HepG2 (cell line): ENCODE data around the gene BTBD19. TPM values are rescaled to one million over a fixed set of nuclear protein-coding genes. Genes with fewer than 3 reads are reported as not detected.

Experiments
- ARNTL ChIP-seq: sonication (generic); formaldehyde crosslinking; IDR thresholded peaks from 2 replicates; pipeline ENCODE4 v1.4.0; 2020; ENCODE audit warnings: mild to moderate bottlenecking, missing genetic modification reagents
- CBFB ChIP-seq: sonication (generic); formaldehyde crosslinking; IDR thresholded peaks from 2 replicates; pipeline ENCODE4 v1.4.0; 2020; ENCODE audit warnings: missing genetic modification reagents
- CBX2 ChIP-seq, 2 experiments: fragments of 200-600 bp in 1 of 2; sonication (generic); formaldehyde crosslinking in 1 of 2; IDR thresholded peaks; 2 replicates each; pipeline versions ENCODE4 v1.7.0 to v1.8.1; 2018 to 2022; ENCODE audit warnings: low read depth in 2 of 2, low read length in 1 of 2, mild to moderate bottlenecking in 1 of 2, missing genetic modification reagents in 1 of 2
- CC2D1A ChIP-seq: sonication (generic); formaldehyde crosslinking; IDR thresholded peaks from 2 replicates; pipeline ENCODE4 v1.8.1; 2023; ENCODE audit warnings: mild to moderate bottlenecking, missing genetic modification reagents
- MAFK ChIP-seq, 2 experiments: IDR thresholded peaks in 1 of 2; conservative IDR thresholded peaks in 1 of 2; 2 replicates each; pipeline ENCODE4 v1.6.1; 2011; ENCODE audit warnings: improper control_type of control experiment in 2 of 2, low read length in 2 of 2
- ONECUT2 ChIP-seq: sonication (generic); formaldehyde crosslinking; IDR thresholded peaks from 2 replicates; pipeline ENCODE4 v1.4.0; 2020; ENCODE audit warnings: missing genetic modification reagents
- ZFP37 ChIP-seq: sonication (generic); formaldehyde crosslinking; IDR thresholded peaks from 2 replicates; pipeline ENCODE4 v1.4.0; 2020; ENCODE audit warnings: missing genetic modification reagents, borderline replicate concordance
- ZFP41 ChIP-seq: sonication (generic); formaldehyde crosslinking; IDR thresholded peaks from 2 replicates; pipeline ENCODE4 v1.4.0; 2020; ENCODE audit warnings: mild to moderate bottlenecking, missing genetic modification reagents, borderline replicate concordance
- ZNF251 ChIP-seq: sonication (generic); formaldehyde crosslinking; IDR thresholded peaks from 2 replicates; pipeline ENCODE4 v1.9.0; 2021; ENCODE audit warnings: mild to moderate bottlenecking, missing genetic modification reagents
- ZNF3 ChIP-seq: IDR thresholded peaks from 2 replicates; pipeline ENCODE4 v1.7.0; 2017; ENCODE audit warnings: inconsistent platforms
- ZNF552 ChIP-seq: sonication (generic); formaldehyde crosslinking; IDR thresholded peaks from 2 replicates; pipeline ENCODE4 v1.9.0; 2022; ENCODE audit warnings: missing genetic modification reagents, mild to moderate bottlenecking, borderline replicate concordance
- ZNF570 ChIP-seq: sonication (generic); formaldehyde crosslinking; IDR thresholded peaks from 2 replicates; pipeline ENCODE4 v1.4.0; 2020; ENCODE audit warnings: mild to moderate bottlenecking, missing genetic modification reagents, borderline replicate concordance
- ZNF576 ChIP-seq: sonication (generic); formaldehyde crosslinking; IDR thresholded peaks from 2 replicates; pipeline ENCODE4 v1.4.0; 2020; ENCODE audit warnings: mild to moderate bottlenecking, missing genetic modification reagents
- ZNF607 ChIP-seq: sonication (generic); formaldehyde crosslinking; IDR thresholded peaks from 2 replicates; pipeline ENCODE4 v1.5.1; 2020; ENCODE audit warnings: missing genetic modification reagents, mild to moderate bottlenecking, borderline replicate concordance
- ZNF703 ChIP-seq: sonication (generic); formaldehyde crosslinking; IDR thresholded peaks from 2 replicates; pipeline ENCODE4 v1.5.1; 2020; ENCODE audit warnings: missing genetic modification reagents, mild to moderate bottlenecking, moderate library complexity, borderline replicate concordance
- polyA plus RNA-seq, 8 experiments: library from polyadenylated mRNA; depleted of rRNA in 3 of 8; stranded (reverse) in 7 of 8; unstranded in 1 of 8; fragments of >200 nt; fragmentation: Illumina TruSeq in 4 of 8; extraction: Trizol in 4 of 8; gene quantifications; 2 replicates each; pipeline versions ENCODE4 v1.2.1 to v1.2.3, GENCODE V29; 2011 to 2016; ENCODE audit warnings: low read depth in 4 of 8, missing spikeins in 1 of 8, mixed read lengths in 1 of 8; ENCODE audit not compliant: insufficient read depth in 1 of 8
- total RNA-seq, 5 experiments: library from RNA; depleted of rRNA; stranded (reverse); fragments of >200 nt; fragmentation: Illumina TruSeq; extraction: Trizol; gene quantifications; 2 replicates each; pipeline ENCODE4 v1.2.3, GENCODE V29; 2016; ENCODE audit warnings: low read depth in 1 of 5
- TF ChIP-seq, protein P1 (sequence below), 2 experiments: sonication (generic) in 1 of 2; formaldehyde crosslinking in 1 of 2; IDR thresholded peaks; 2 replicates each; pipeline versions ENCODE4 v1.4.0 to v1.6.1; 2016 to 2020; ENCODE audit warnings: borderline replicate concordance in 1 of 2, low read depth in 1 of 2, mild to moderate bottlenecking in 1 of 2, missing genetic modification reagents in 1 of 2
- TF ChIP-seq, protein P2 (sequence below): sonication (generic); formaldehyde crosslinking; IDR thresholded peaks from 2 replicates; pipeline ENCODE4 v1.4.0; 2020; ENCODE audit warnings: missing genetic modification reagents, mild to moderate bottlenecking, borderline replicate concordance
- TF ChIP-seq, protein P3 (sequence below): sonication (generic); formaldehyde crosslinking; IDR thresholded peaks from 2 replicates; pipeline ENCODE4 v1.8.0; 2022; ENCODE audit warnings: mild to moderate bottlenecking, missing genetic modification reagents, moderate library complexity
- TF ChIP-seq, protein P4 (sequence below): sonication (generic); formaldehyde crosslinking; IDR thresholded peaks from 2 replicates; pipeline ENCODE4 v1.8.0; 2022; ENCODE audit warnings: missing genetic modification reagents, mild to moderate bottlenecking, inconsistent platforms, borderline replicate concordance

Gene BTBD19
- total and polyA plus RNA-seq, 2 of the 13 experiments (the other 11 are each of a cell fraction or from before 2014, with no cell fraction given): 2.7 to 6.7 TPM

DNA sequence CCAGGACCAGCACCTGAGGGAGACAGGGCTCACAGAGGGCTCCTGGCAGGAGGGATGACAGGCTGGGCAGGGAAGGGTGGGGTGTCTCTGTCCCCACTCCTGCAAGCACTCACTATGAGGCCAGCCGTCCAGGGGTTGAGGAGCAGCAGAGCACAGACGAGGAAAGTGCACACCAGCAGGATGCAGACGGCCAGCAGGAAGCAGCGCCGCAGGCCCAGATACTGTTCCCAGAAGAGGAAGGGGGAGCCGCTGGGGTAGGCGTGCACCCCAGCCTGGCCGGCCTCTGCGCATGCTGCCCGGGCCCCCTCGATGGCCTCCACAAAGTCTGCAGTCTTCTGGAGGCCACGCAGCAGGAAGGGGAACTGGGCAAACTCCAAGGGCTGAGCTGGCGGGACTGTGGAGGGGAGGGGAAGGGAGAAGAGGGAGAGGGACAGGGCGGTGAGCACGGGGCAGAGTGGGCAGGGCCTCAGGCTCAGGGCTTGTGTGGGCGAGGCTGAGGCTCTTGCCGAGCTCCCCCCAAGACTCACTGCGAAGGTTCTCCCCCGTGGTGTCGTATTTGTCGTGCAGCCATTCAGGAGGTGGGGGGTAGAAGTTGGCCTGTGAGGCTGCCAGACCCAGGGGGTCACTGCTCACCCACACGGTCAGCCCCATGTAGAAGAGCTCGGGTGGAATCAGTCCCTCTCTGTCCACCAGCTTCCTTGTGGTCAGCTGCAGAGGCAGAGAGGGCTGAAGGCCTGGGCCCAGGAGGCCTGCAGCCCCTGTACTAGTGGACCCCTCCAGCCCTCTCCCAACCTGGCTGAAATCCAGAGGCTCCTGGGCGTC lies 18.3 kb downstream of the BTBD19 start (continued):
- TF ChIP-seq, protein P1, sequence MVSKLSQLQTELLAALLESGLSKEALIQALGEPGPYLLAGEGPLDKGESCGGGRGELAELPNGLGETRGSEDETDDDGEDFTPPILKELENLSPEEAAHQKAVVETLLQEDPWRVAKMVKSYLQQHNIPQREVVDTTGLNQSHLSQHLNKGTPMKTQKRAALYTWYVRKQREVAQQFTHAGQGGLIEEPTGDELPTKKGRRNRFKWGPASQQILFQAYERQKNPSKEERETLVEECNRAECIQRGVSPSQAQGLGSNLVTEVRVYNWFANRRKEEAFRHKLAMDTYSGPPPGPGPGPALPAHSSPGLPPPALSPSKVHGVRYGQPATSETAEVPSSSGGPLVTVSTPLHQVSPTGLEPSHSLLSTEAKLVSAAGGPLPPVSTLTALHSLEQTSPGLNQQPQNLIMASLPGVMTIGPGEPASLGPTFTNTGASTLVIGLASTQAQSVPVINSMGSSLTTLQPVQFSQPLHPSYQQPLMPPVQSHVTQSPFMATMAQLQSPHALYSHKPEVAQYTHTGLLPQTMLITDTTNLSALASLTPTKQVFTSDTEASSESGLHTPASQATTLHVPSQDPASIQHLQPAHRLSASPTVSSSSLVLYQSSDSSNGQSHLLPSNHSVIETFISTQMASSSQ (IDR thresholded peaks at IDR 0.05; ENCODE audit: low read depth): peak; percentile 28; the same call in 1 of the 2 replicates
- TF ChIP-seq, protein P1 (CRISPR knock-in tag; IDR thresholded peaks at IDR 0.05; ENCODE audit: borderline replicate concordance): no peak; the same call in 1 of the 2 replicates
- TF ChIP-seq CBFB (no peak; the same call in 1 of the 2 replicates), ARNTL (CRISPR knock-in tag) (peak; percentile 70; the same call in 1 of the 2 replicates), ZFP37 (CRISPR knock-in tag) (0 out of 2 replicates have a peak, but pooled peaks have one; percentile 50), ZNF251 (CRISPR knock-in tag) (no peak), ZNF552 (CRISPR knock-in tag) (peak; percentile 58; the same call in 1 of the 2 replicates), CBX2 (IDR thresholded peaks at IDR 0.05; ENCODE audit: low read depth, low read length) (no peak), CBX2 (CRISPR knock-in tag; IDR thresholded peaks at IDR 0.05; ENCODE audit: low read depth) (no peak), ZNF703 (CRISPR knock-in tag) (no peak), ONECUT2 (CRISPR knock-in tag) (no peak), CC2D1A (CRISPR knock-in tag) (no peak), ZFP41 (CRISPR knock-in tag) (no peak), ZNF3 (CRISPR knock-in tag) (no peak), ZNF576 (CRISPR knock-in tag) (no peak), ZNF570 (CRISPR knock-in tag) (0 out of 2 replicates have a peak, but pooled peaks have one; percentile 38), ZNF607 (CRISPR knock-in tag) (no peak), MAFK (conservative IDR thresholded peaks at IDR 0.05 in 1 of 2, IDR thresholded peaks at IDR 0.05 in 1 of 2; ENCODE audit: low read length in 2 of 2) (no peak)
- TF ChIP-seq, protein P2, sequence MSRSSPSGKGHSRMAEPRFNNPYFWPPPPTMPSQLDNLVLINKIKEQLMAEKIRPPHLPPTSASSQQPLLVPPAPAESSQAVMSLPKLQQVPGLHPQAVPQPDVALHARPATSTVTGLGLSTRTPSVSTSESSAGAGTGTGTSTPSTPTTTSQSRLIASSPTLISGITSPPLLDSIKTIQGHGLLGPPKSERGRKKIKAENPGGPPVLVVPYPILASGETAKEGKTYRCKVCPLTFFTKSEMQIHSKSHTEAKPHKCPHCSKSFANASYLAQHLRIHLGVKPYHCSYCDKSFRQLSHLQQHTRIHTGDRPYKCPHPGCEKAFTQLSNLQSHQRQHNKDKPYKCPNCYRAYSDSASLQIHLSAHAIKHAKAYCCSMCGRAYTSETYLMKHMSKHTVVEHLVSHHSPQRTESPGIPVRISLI (CRISPR knock-in tag): peak; percentile 42; the same call in 1 of the 2 replicates
- TF ChIP-seq, protein P3, sequence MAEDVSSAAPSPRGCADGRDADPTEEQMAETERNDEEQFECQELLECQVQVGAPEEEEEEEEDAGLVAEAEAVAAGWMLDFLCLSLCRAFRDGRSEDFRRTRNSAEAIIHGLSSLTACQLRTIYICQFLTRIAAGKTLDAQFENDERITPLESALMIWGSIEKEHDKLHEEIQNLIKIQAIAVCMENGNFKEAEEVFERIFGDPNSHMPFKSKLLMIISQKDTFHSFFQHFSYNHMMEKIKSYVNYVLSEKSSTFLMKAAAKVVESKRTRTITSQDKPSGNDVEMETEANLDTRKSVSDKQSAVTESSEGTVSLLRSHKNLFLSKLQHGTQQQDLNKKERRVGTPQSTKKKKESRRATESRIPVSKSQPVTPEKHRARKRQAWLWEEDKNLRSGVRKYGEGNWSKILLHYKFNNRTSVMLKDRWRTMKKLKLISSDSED (CRISPR knock-in tag): no peak
- TF ChIP-seq, protein P4, sequence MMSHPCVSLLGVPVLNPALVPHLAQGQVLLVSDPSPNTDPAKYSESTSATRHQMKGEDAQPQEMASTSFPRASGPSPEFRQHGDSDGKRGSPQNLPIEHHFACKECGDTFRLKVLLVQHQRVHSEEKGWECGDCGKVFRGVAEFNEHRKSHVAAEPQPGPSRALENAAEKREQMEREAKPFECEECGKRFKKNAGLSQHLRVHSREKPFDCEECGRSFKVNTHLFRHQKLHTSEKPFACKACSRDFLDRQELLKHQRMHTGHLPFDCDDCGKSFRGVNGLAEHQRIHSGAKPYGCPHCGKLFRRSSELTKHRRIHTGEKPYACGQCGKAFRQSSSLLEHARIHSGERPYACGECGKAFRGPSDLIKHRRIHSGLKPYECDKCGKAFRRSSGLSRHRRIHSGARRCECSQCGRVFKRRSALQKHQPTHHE (CRISPR knock-in tag): no peak
